ENCODE results near the gene PPP2R5C.

- TF ChIP-seq MAX (IDR thresholded peaks at IDR 0.05) (no peak), NFIC (IDR thresholded peaks at IDR 0.05) (no peak), RAD21 (IDR thresholded peaks at IDR 0.05; ENCODE audit: low read depth) (no peak), TAF1 (IDR thresholded peaks at IDR 0.05; ENCODE audit: low read depth) (no peak), REST (IDR thresholded peaks at IDR 0.05; ENCODE audit: low read depth) (no peak), CREB1 (IDR thresholded peaks at IDR 0.05; ENCODE audit: low read depth) (no peak), CEBPB (IDR thresholded peaks at IDR 0.05) (no peak), EP300 (IDR thresholded peaks at IDR 0.05; ENCODE audit: borderline replicate concordance) (no peak), TEAD4 (IDR thresholded peaks at IDR 0.05) (no peak), YY1 (IDR thresholded peaks at IDR 0.05; ENCODE audit: low read depth) (no peak), USF1 (IDR thresholded peaks at IDR 0.05) (no peak)
Measured at GRCh38 chr14:101955695-101956161, 194.2 kb downstream of the PPP2R5C start.
